HepG2 (cell line): ENCODE results near the gene IQGAP2. TPM values are rescaled to one million over a fixed set of nuclear protein-coding genes. Genes with fewer than 3 reads are reported as not detected.
A peak's percentile ranks its signal among the peaks of the same experiment; 100 is the strongest.

Experiments
- ATAC-seq: fragments of 200-7000 bp; cut with Tn5 transposase; 3 replicates; pipeline ENCODE4 v1.9.1; 2020; ENCODE audit warnings: mild to moderate bottlenecking, moderate library complexity
- BruUV-seq: library from RNA; stranded (reverse); fragments of 400-500 nt; replicated peaks from 2 replicates; lab custom pipeline; 2021; lab: Mats Ljungman, UMichigan
- CTCF ChIA-PET: fragments of 300-600 bp; formaldehyde crosslinking; extraction: SDS; loops from one replicate; lab custom pipeline; 2021; ENCODE audit warnings: low total read pairs, inconsistent platforms, low intra/inter-chr PET ratio; lab: Yijun Ruan, JAX
- POLR2A ChIA-PET: fragments of 350-600 bp; sonication (Branson Sonifier 250); formaldehyde crosslinking; loops from one replicate; lab custom pipeline; 2020; ENCODE audit warnings: antibody characterized with exemption, inconsistent platforms; lab: Yijun Ruan, JAX
- DNase-seq: peaks from one replicate; pipeline ENCODE4 v3.0.0-alpha.2; 2015; ENCODE audit warnings: low spot score
- FAIRE-seq: peaks from 3 replicates; lab custom pipeline; 2011; peaks lifted over from hg19 to GRCh38; lab: Jason Lieb, UNC
- H2AFZ ChIP-seq: one replicate; pipeline ENCODE4 v1.6.1; 2011; ENCODE audit warnings: low read length, inconsistent platforms
- H3K27ac ChIP-seq: fragments of 300-600 bp; 3 replicates; pipeline ENCODE4 v1.8.0; 2011; ENCODE audit warnings: mixed run types, mild to moderate bottlenecking, mixed read lengths, low read length, inconsistent platforms; ENCODE audit not compliant: insufficient read depth; ENCODE audit errors: extremely low read length
- H3K27me3 ChIP-seq, 2 experiments: fragments of 200-600 bp in 1 of 2; 2 replicates in 1 of 2; 3 replicates in 1 of 2; pipeline versions ENCODE4 v1.6.0 to v1.8.0; 2011; ENCODE audit warnings: low read length in 2 of 2, mild to moderate bottlenecking in 2 of 2, moderate library complexity in 2 of 2, inconsistent platforms in 1 of 2; ENCODE audit not compliant: insufficient read depth in 2 of 2, control insufficient read depth in 1 of 2
- H3K36me3 ChIP-seq, 2 experiments: fragments of 200-600 bp in 1 of 2; replicated peaks in 1 of 2; 2 replicates in 1 of 2; 3 replicates in 1 of 2; pipeline versions ENCODE4 v1.5.1 to v1.8.0; 2011; ENCODE audit warnings: low read length in 2 of 2, inconsistent platforms in 1 of 2; ENCODE audit not compliant: insufficient read depth in 2 of 2, control insufficient read depth in 1 of 2
- H3K4me1 ChIP-seq: 2 replicates; pipeline ENCODE4 v1.5.1; 2012; ENCODE audit warnings: low read length, inconsistent platforms; ENCODE audit not compliant: insufficient read depth
- H3K4me2 ChIP-seq: 2 replicates; pipeline ENCODE4 v1.6.0; 2011; ENCODE audit warnings: low read depth, low read length, inconsistent platforms
- H3K4me3 ChIP-seq, 3 experiments: fragments of 200-600 bp in 1 of 3; sonication (generic), shearing (Covaris generic) in 1 of 3; replicated peaks in 1 of 3; 2 replicates each; pipeline ENCODE4 v1.5.1; 2011 to 2016; ENCODE audit warnings: low read length in 3 of 3, inconsistent platforms in 2 of 3, low read depth in 2 of 3, mild to moderate bottlenecking in 2 of 3, control low read depth in 1 of 3, mixed read lengths in 1 of 3; ENCODE audit not compliant: insufficient read depth in 1 of 3
- H3K79me2 ChIP-seq: one replicate; pipeline ENCODE4 v1.6.1; 2011; ENCODE audit warnings: low read length, inconsistent platforms; ENCODE audit not compliant: insufficient read depth
- H3K9ac ChIP-seq: 2 replicates; pipeline ENCODE4 v1.6.0; 2011; ENCODE audit warnings: mild to moderate bottlenecking, low read depth, low read length, inconsistent platforms; ENCODE audit not compliant: insufficient read depth
- H3K9me3 ChIP-seq: 2 replicates; pipeline ENCODE4 v1.5.1; 2012; ENCODE audit warnings: mild to moderate bottlenecking, low read length
- H4K20me1 ChIP-seq: 2 replicates; pipeline ENCODE4 v1.6.0; 2011; ENCODE audit warnings: inconsistent platforms, mild to moderate bottlenecking, low read length, moderate library complexity; ENCODE audit not compliant: insufficient read depth
- CREB1 ChIP-seq, 2 experiments: fragments of 450-650 bp in 1 of 2; IDR thresholded peaks; 2 replicates each; pipeline ENCODE4 v1.6.1; 2016 to 2017; ENCODE audit warnings: control low read depth in 1 of 2, mild to moderate bottlenecking in 1 of 2, missing compliant biosample characterization in 1 of 2, missing genetic modification characterization in 1 of 2
- GATAD1 ChIP-seq: IDR thresholded peaks from 2 replicates; pipeline ENCODE4 v1.6.1; 2016; ENCODE audit warnings: missing genetic modification reagents, missing compliant biosample characterization
- GTF2F1 ChIP-seq: fragments of 150-350 bp; IDR thresholded peaks from 2 replicates; pipeline ENCODE4 v1.6.1; 2014; ENCODE audit warnings: low read length
- HDAC6 ChIP-seq: fragments of 200-600 bp; sonication (generic); IDR thresholded peaks from 2 replicates; pipeline ENCODE4 v1.7.0; 2017; ENCODE audit warnings: mild to moderate bottlenecking, antibody characterized with exemption, low read length, low read depth
- HNRNPH1 ChIP-seq: fragments of 200-400 bp; formaldehyde crosslinking; optimal IDR thresholded peaks from 2 replicates; pipeline ENCODE3; 2017; ENCODE audit warnings: mild to moderate bottlenecking, low read depth, low read length
- HOXA7 ChIP-seq: sonication (generic); formaldehyde crosslinking; IDR thresholded peaks from 2 replicates; pipeline ENCODE4 v1.8.1; 2022; ENCODE audit warnings: mild to moderate bottlenecking, missing genetic modification reagents, moderate library complexity
- MED8 ChIP-seq: sonication (generic); formaldehyde crosslinking; IDR thresholded peaks from 2 replicates; pipeline ENCODE4 v1.8.1; 2023; ENCODE audit warnings: mild to moderate bottlenecking, missing genetic modification reagents; ENCODE audit not compliant: insufficient replicate concordance
- PTBP1 ChIP-seq: fragments of 200-400 bp; formaldehyde crosslinking; IDR thresholded peaks from 2 replicates; pipeline ENCODE4 v1.6.1; 2018; ENCODE audit warnings: low read length, low read depth; ENCODE audit not compliant: poor library complexity, severe bottlenecking
- UBTF ChIP-seq: sonication (generic); formaldehyde crosslinking; IDR thresholded peaks from 2 replicates; pipeline ENCODE4 v1.4.0; 2020; ENCODE audit warnings: mild to moderate bottlenecking, missing genetic modification reagents
- ZC3H4 ChIP-seq: sonication (generic); formaldehyde crosslinking; IDR thresholded peaks from 2 replicates; pipeline ENCODE4 v1.4.0; 2020; ENCODE audit warnings: missing genetic modification reagents, borderline replicate concordance
- ZNF136 ChIP-seq: sonication (generic); formaldehyde crosslinking; IDR thresholded peaks from 2 replicates; pipeline ENCODE4 v1.8.1; 2022; ENCODE audit warnings: low read depth, mild to moderate bottlenecking, moderate library complexity, missing genetic modification reagents
- ZNF234 ChIP-seq: sonication (generic); formaldehyde crosslinking; conservative IDR thresholded peaks from 2 replicates; pipeline ENCODE4 v1.5.1; 2020; ENCODE audit warnings: mild to moderate bottlenecking, missing genetic modification reagents
- ZNF629 ChIP-seq: sonication (generic); formaldehyde crosslinking; conservative IDR thresholded peaks from 2 replicates; pipeline ENCODE4 v1.5.0; 2020; ENCODE audit warnings: missing genetic modification reagents
- ZNF660 ChIP-seq: sonication (generic); formaldehyde crosslinking; IDR thresholded peaks from 2 replicates; pipeline ENCODE4 v1.5.1; 2020; ENCODE audit warnings: mild to moderate bottlenecking, low read depth, missing genetic modification reagents, borderline replicate concordance
- ZNF709 ChIP-seq: sonication (generic); formaldehyde crosslinking; IDR thresholded peaks from 2 replicates; pipeline ENCODE4 v1.5.0; 2020; ENCODE audit warnings: mild to moderate bottlenecking, missing genetic modification reagents
- WGBS: methylation state at CpG from one replicate; pipeline ENCODE4 v1.1.6; 2017; ENCODE audit warnings: low lambda C conversion rate; 5-methylcytosine and 5-hydroxymethylcytosine counted together
- in situ Hi-C: cut with HindIII; loops from 2 replicates; pipeline ENCODE4 v1.10.0; 2017; ENCODE audit warnings: low pct_unique_long_range_greater_than_20kb; ENCODE audit not compliant: extremely low pct_ligation_motif_present
- intact Hi-C: fragments of 100-400 bp; cut with micrococcal nuclease; formaldehyde crosslinking; loops from one replicate; pipeline ENCODE4 v1.10.0; 2022; ENCODE audit not compliant: unreplicated experiment
- polyA plus RNA-seq, 8 experiments: library from polyadenylated mRNA; depleted of rRNA in 3 of 8; stranded (reverse) in 7 of 8; unstranded in 1 of 8; fragments of >200 nt; fragmentation: Illumina TruSeq in 4 of 8; extraction: Trizol in 4 of 8; gene quantifications; 2 replicates each; pipeline versions ENCODE4 v1.2.1 to v1.2.3, GENCODE V29; 2011 to 2016; ENCODE audit warnings: low read depth in 4 of 8, missing spikeins in 1 of 8, mixed read lengths in 1 of 8; ENCODE audit not compliant: insufficient read depth in 1 of 8
- total RNA-seq, 5 experiments: library from RNA; depleted of rRNA; stranded (reverse); fragments of >200 nt; fragmentation: Illumina TruSeq; extraction: Trizol; gene quantifications; 2 replicates each; pipeline ENCODE4 v1.2.3, GENCODE V29; 2016; ENCODE audit warnings: low read depth in 1 of 5
- TF ChIP-seq, protein P1 (sequence below): sonication (generic); formaldehyde crosslinking; conservative IDR thresholded peaks from 2 replicates; pipeline ENCODE4 v1.8.0; 2022; ENCODE audit warnings: low read depth, missing genetic modification reagents

Gene IQGAP2
- total and polyA plus RNA-seq, 2 of the 13 experiments (the other 11 are each of a cell fraction or from before 2014, with no cell fraction given) = 35.2 to 83.3 TPM

DNA sequence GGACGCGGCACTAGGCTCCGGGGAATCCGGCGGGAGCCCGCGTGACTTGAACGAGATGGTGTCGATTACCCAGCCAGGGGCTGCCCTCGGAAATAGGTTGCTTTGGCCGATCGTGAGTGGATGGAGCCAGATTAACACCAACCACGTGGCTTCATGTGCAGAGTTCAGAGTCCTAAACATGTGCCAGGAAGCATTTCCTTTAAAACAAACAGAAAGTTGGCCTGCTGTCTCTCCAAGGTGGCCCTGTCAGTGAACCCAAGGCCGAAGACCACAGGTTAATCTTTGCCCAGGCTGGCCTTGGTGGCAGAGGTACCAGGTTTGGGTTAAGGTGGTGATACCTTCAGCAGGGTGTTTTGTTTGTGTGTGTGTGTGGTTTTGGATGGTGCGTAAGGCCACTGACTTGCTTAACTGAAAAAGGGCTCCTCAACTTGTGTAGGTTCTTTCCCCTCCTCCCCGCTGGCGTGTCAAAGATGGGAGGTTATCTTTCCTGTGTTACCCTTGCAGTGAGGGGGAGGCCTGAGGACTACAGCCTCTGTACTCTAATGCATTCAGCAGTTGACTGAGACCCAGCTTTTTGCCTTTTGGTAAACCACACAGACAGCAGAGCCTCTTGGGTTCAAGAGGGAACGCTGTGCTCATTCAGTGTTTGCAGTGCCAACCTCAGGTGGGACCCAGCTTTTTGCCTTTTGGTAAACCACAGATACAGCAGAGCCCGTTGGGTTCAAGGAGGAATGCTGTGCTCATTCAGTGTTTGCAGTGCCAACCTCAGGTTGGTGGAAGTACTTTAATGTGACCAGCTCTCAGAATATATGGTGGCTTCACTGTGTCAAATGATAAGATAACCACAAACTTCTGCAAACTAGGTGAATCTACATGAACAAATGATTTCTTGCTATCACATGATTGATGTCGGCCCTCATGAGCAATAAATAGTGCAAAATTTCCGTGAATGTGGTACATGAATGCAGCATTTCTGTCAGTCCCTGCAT is 1.4 kb downstream of the IQGAP2 start:
- CTCF ChIA-PET = interaction anchor here (0.6 to 2.9 kb wide), 2 partner anchors 133 to 141 kb away, joined by 3 to 21 read pairs; no protein-coding TSS in a partner anchor
- TSS peak; percentile 43 for BruUV-seq
- TF ChIP-seq PTBP1 = no peak
- no peak for TF ChIP-seq HDAC6
- no peak for TF ChIP-seq ZNF660
- TF ChIP-seq ZNF629 (CRISPR knock-in tag) = no peak
- TF ChIP-seq MED8 (CRISPR knock-in tag) = peak; percentile 62
- TF ChIP-seq CREB1 (IDR thresholded peaks at IDR 0.05) = no peak
- TF ChIP-seq CREB1 (CRISPR knock-in tag; IDR thresholded peaks at IDR 0.05) = peak; percentile 83
- TF ChIP-seq ZNF709 (CRISPR knock-in tag) = peak; percentile 87; the same call in 1 of the 2 replicates
- TF ChIP-seq ZNF136 = no peak
- TF ChIP-seq GATAD1 (CRISPR knock-in tag) = peak; percentile 73
- TF ChIP-seq UBTF (CRISPR knock-in tag) = peak; percentile 46; the same call in 1 of the 2 replicates
- TF ChIP-seq, protein P1, sequence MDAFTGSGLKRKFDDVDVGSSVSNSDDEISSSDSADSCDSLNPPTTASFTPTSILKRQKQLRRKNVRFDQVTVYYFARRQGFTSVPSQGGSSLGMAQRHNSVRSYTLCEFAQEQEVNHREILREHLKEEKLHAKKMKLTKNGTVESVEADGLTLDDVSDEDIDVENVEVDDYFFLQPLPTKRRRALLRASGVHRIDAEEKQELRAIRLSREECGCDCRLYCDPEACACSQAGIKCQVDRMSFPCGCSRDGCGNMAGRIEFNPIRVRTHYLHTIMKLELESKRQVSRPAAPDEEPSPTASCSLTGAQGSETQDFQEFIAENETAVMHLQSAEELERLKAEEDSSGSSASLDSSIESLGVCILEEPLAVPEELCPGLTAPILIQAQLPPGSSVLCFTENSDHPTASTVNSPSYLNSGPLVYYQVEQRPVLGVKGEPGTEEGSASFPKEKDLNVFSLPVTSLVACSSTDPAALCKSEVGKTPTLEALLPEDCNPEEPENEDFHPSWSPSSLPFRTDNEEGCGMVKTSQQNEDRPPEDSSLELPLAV (CRISPR knock-in tag) = no peak
- no peak for TF ChIP-seq HNRNPH1
- TF ChIP-seq ZNF234 (CRISPR knock-in tag) = no peak
- TF ChIP-seq HOXA7 (CRISPR knock-in tag) = no peak
- TF ChIP-seq ZC3H4 (CRISPR knock-in tag) = no peak
- TF ChIP-seq GTF2F1 = no peak

More for the DNA sequence above, 1.4 kb downstream of the IQGAP2 start:
- H3K27ac ChIP-seq = peak overlapping the region; percentile 97
- in situ Hi-C loops = loop anchor here (5.0 kb wide), 2 partner anchors 53 to 138 kb away; no protein-coding TSS in a partner anchor
- no peaks in the 10 kb centered on the region for H3K27me3 ChIP-seq
- H3K9ac ChIP-seq = peak overlapping the region; percentile 92
- FAIRE-seq (peak; percentile 96), ATAC-seq (peak; percentile 85), DNase-seq (peak; percentile 96)
- peaks cover 54% of the 10 kb centered on the region for H3K79me2 ChIP-seq
- H2AFZ ChIP-seq = no peak overlapping the region
- no peaks in the 10 kb centered on the region for H3K36me3 ChIP-seq
- H4K20me1 ChIP-seq = no peaks in the 10 kb centered on the region
- intact Hi-C loops = loop anchor here (1.0 to 5.0 kb wide), 6 partner anchors 33 to 178 kb away; no protein-coding TSS in a partner anchor
- no peaks in the 10 kb centered on the region for H3K9me3 ChIP-seq
- POLR2A ChIA-PET = interaction anchor here (0.9 to 2.8 kb wide), 6 partner anchors 10 to 140 kb away, joined by 3 to 11 read pairs (median 4); no protein-coding TSS in a partner anchor
- peaks cover 75% of the 10 kb centered on the region for H3K4me1 ChIP-seq
- WGBS = 15% methylated on average over 11 of the region's 21 CpGs
- peak overlapping the region; percentile 64 to 90 (median 77) for H3K4me3 ChIP-seq
- peak overlapping the region; percentile 90 for H3K4me2 ChIP-seq
